Right atrium auricular region (tissue), 2 donors: ENCODE measurements around the gene NDUFAF8. TPM values are rescaled to one million over a fixed set of nuclear protein-coding genes. Genes with fewer than 3 reads are reported as not detected.

ENCODE experiments used
- DNase-seq: peaks from one replicate; pipeline ENCODE4 v3.0.0-alpha.2; 2019; ENCODE audit warnings: low spot score
- H3K27ac ChIP-seq, 2 donors: fragments of 200-600 bp; sonication (generic); 1 replicate in 1 of 2; 2 replicates in 1 of 2; pipeline ENCODE4 v1.5.1; 2016 to 2019
- H3K27me3 ChIP-seq, 2 donors: fragments of 200-600 bp; sonication (generic); one replicate each; pipeline versions ENCODE4 v1.5.1 to v1.6.0; 2017 to 2019
- H3K36me3 ChIP-seq: fragments of 200-600 bp; sonication (generic); one replicate; pipeline ENCODE4 v1.5.1; 2016
- H3K4me1 ChIP-seq, 2 donors: fragments of 200-600 bp; sonication (generic); one replicate each; pipeline versions ENCODE4 v1.5.1 to v1.6.0; 2017 to 2019
- H3K4me3 ChIP-seq, 2 donors: fragments of 200-600 bp; sonication (generic); 1 replicate in 1 of 2; 2 replicates in 1 of 2; pipeline ENCODE4 v1.5.1; 2017 to 2019; ENCODE audit warnings: mild to moderate bottlenecking in 1 of 2, moderate library complexity in 1 of 2
- H3K9me3 ChIP-seq, 2 donors: fragments of 200-600 bp; sonication (generic); one replicate each; pipeline ENCODE4 v1.5.1; 2019
- total RNA-seq, 2 donors: library from RNA; depleted of rRNA; stranded (reverse); fragments of >200 nt; gene quantifications; one replicate each; pipeline ENCODE4 v1.1.0, GENCODE V29; 2016
- TF ChIP-seq, protein P1 (sequence below), 2 donors: fragments of 200-600 bp; sonication (generic); IDR thresholded peaks; one replicate each; pipeline ENCODE4 v1.5.1; 2019; ENCODE audit warnings: antibody characterized with exemption in 2 of 2

NDUFAF8 gene
- total RNA-seq, 2 donors from 2014 or later, result 53.1 to 53.5 TPM

DNA sequence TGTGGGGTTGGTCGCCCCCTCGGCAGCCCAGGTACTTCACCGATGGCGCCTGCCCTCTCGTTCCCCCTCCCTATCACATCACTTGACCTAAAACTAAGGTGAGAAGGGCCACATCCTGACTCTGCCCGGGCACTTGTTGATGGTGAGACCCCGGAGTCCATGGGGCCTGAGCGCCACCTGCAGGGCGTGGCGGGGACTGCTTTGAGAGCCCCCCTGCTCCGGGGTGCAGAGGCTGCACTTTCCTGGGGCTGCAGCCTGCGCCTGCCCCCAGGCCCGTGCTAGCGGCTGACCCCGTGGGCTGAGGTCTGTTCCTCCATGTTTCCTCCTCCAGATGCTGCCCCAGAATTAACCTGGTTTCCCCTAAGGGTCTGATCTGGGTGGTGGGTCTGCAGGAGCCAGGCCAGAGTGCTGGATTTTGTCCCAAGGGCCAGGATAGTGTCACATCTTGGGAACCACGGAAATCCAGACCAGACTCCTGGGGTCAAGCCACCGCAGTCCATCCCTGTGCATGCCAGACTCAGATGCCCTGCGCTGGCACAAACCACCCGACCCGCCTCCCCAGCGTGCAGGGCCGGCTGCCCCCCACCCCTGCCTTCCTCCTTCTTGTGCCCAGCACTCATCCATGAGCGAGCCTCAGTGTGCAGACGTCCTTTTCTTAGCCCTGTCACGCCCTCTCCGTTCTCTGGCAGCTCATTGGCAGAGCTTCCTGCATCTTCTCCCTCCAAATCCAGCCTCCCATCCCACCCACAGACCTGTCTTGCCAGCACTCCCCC, 2.7 kb downstream of the NDUFAF8 start:
- H3K27me3 ChIP-seq, result no peaks in the 10 kb centered on the region
- TF ChIP-seq, protein P1, sequence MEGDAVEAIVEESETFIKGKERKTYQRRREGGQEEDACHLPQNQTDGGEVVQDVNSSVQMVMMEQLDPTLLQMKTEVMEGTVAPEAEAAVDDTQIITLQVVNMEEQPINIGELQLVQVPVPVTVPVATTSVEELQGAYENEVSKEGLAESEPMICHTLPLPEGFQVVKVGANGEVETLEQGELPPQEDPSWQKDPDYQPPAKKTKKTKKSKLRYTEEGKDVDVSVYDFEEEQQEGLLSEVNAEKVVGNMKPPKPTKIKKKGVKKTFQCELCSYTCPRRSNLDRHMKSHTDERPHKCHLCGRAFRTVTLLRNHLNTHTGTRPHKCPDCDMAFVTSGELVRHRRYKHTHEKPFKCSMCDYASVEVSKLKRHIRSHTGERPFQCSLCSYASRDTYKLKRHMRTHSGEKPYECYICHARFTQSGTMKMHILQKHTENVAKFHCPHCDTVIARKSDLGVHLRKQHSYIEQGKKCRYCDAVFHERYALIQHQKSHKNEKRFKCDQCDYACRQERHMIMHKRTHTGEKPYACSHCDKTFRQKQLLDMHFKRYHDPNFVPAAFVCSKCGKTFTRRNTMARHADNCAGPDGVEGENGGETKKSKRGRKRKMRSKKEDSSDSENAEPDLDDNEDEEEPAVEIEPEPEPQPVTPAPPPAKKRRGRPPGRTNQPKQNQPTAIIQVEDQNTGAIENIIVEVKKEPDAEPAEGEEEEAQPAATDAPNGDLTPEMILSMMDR (IDR thresholded peaks at IDR 0.05), result peak; percentile 64 to 85
- H3K4me1 ChIP-seq, result peaks cover 0 to 31% of the 10 kb centered on the region in 2 donors
- no peak for DNase-seq
- H3K27ac ChIP-seq, result no peak overlapping the region
- no peaks in the 10 kb centered on the region for H3K9me3 ChIP-seq
- no peaks in the 10 kb centered on the region for H3K36me3 ChIP-seq
- H3K4me3 ChIP-seq, result no peak overlapping the region

DNA sequence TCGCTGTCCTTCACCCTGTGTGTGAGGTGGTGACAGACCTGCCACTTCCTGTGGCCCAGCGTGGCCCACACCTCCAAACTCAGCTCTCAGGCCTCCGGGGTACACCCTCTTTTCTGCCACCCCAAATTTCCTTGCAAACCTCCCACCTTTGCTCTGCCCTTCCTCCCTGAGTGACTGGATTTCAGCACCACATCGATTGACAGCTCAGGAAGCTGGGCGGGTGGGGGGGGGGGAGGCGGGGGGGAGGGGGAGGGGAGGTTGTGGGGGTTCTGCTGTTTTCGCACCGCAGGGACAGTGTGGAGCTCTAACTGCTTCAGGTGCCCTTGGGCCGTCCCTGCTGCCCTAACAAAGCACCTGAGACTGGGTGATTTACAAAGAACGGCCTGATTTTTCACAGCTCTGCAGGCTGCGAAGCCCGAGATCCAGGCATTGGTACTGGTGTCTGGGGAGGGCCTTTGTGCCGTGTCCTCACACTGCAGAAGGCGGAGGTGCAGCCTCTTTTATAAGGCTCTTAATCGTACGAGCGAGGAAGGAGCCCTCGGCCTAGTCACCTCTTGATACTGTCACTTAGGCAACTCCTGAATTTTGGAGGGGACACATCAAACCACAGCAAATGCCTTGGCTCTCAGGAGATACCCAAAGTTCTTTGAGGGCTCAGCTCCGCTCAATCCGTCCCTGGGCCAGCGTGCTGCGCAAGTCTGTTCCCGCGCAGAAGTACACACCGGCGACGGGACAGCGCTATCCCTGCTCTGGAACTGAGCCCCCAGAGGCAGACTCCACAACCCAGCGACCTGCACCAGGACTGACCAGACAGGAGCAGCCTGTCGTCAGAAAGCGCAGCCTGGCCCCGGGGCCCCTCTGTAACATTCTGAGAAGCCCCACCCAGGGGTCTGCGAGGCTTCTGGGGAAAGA, 3.6 kb downstream of the NDUFAF8 start:
- TF ChIP-seq, protein P1 (IDR thresholded peaks at IDR 0.05), result no peak
- H3K36me3 ChIP-seq, result no peaks in the 10 kb centered on the region
- peaks cover 0 to 22% of the 10 kb centered on the region in 2 donors for H3K4me1 ChIP-seq
- H3K9me3 ChIP-seq, result no peaks in the 10 kb centered on the region
- no peak overlapping the region for H3K4me3 ChIP-seq
- H3K27ac ChIP-seq, result no peak overlapping the region
- DNase-seq, result no peak
- H3K27me3 ChIP-seq, result no peaks in the 10 kb centered on the region

DNA sequence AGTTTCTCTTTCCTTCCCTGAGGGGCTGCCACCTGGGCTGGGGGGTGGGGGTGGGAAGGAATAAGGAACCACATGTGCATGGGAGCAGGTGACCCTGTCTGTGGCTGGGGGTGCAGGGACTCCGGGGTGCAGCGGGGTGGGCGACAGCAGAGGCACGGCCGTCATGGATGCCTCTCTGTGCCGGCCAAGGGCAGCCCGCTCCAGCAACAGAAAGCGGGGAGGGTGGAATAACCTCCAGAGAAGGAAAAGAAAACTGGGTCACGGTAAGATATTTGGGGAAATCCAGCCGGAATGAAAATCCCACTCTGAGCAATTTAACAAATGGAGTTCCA, 4.2 kb downstream of the NDUFAF8 start:
- TF ChIP-seq, protein P1 (IDR thresholded peaks at IDR 0.05), result no peak
- DNase-seq, result no peak
- Histone ChIP-seq H3K4me3 (no peak overlapping the region), H3K36me3 (no peaks in the 10 kb centered on the region), H3K9me3 (no peaks in the 10 kb centered on the region), H3K27me3 (no peaks in the 10 kb centered on the region), H3K27ac (no peak overlapping the region), H3K4me1 (peaks cover 0 to 16% of the 10 kb centered on the region in 2 donors)

DNA sequence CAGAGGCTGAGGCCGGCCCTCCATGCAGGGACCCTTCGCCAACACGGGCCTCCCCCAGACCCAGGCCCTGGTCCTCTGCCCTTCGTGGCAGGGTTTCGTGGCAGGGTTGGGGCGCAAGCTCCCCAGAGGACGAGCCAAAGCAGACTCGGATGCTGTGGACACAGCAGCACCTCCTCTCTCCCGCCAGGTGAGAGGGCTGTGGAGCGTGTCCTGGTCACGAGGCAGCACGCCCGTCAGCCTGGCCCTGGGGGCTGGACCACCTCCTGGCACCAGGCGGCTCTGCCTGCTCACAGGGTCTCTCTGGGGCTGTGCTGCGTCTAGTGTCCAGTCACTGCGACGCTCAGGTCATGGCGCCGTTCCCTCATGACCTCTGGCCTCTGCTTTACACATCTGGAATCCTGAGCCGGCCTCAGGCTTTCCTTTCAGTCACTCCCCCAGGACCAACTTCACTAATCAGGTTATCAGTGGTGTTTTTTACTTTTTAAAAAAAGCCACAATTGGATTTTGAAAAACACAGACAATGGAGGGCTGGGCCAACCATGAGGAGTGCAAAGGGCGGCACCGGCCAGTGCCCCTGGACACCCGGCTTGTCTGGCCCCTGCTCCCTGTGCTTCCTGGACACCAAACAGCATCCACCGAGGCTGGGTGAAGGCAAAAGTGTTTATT, 5.4 kb downstream of the NDUFAF8 start:
- DNase-seq, result no peak

DNA sequence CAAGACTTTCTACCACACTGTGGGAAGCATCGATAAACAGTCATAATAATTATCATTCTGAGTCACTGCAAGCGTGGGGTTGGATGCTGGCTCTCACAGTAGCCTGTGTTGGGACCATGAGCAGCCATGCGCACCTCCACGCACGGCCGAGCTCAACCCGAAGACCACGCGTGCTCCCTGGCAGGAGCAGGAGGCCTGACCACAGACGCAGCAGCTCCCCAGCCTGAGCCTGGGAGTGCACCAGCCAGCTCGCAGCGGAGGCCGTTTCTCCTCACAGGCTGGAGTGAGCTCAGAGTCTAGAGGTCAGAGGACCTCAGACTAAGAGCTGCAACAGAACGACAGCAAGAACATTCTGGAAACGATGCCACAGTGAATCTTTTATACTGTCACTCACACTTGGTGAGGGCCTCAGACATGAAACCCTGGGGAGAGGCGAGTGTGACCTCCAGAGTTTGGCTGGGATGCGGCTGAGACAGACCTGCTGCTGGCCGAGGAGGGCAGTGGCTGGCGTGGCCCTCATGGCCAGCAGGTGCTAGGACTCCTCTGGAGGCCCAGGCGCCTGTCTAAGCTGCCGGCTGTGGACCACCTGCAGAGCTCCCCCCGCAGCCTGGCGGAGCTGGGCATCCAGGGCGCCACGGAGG, 6.0 kb downstream of the NDUFAF8 start:
- no peak for DNase-seq
- Histone ChIP-seq H3K9me3 (no peaks in the 10 kb centered on the region), H3K36me3 (peaks cover 7% of the 10 kb centered on the region)

More for the DNA sequence above, 5.4 kb downstream of the NDUFAF8 start:
- H3K36me3 ChIP-seq, result peaks cover under 1% of the 10 kb centered on the region
- peaks cover 0 to 13% of the 10 kb centered on the region in 2 donors for H3K4me1 ChIP-seq
- no peaks in the 10 kb centered on the region for H3K9me3 ChIP-seq
- no peak overlapping the region for H3K4me3 ChIP-seq
- no peaks in the 10 kb centered on the region for H3K27me3 ChIP-seq
- TF ChIP-seq, protein P1 (IDR thresholded peaks at IDR 0.05), result no peak
- H3K27ac ChIP-seq, result no peak overlapping the region

More for the DNA sequence above, 6.0 kb downstream of the NDUFAF8 start:
- Histone ChIP-seq H3K27me3 (no peaks in the 10 kb centered on the region), H3K4me3 (no peak overlapping the region), H3K27ac (no peak overlapping the region), H3K4me1 (peaks cover 0 to 7% of the 10 kb centered on the region in 2 donors)
- TF ChIP-seq, protein P1 (IDR thresholded peaks at IDR 0.05), result no peak
